Muscle layer of duodenum (tissue), 2 donors: ENCODE results near the gene BCL3.

Experiments used
- H3K27ac ChIP-seq: one replicate; pipeline ENCODE4 v1.7.0; 2013; ENCODE audit warnings: mild to moderate bottlenecking, low read length
- H3K27me3 ChIP-seq: one replicate; pipeline ENCODE4 v1.7.0; 2013; ENCODE audit warnings: low read depth, mild to moderate bottlenecking, control low read depth, low read length
- H3K36me3 ChIP-seq, 2 donors: one replicate each; pipeline ENCODE4 v1.7.0; 2013; ENCODE audit warnings: low read length in 2 of 2, control low read depth in 1 of 2, mild to moderate bottlenecking in 1 of 2; ENCODE audit not compliant: insufficient read depth in 2 of 2, control insufficient read depth in 1 of 2
- H3K4me1 ChIP-seq, 2 donors: one replicate each; pipeline ENCODE4 v1.7.0; 2013; ENCODE audit warnings: low read length in 2 of 2, mild to moderate bottlenecking in 2 of 2, control low read depth in 1 of 2, moderate library complexity in 1 of 2; ENCODE audit not compliant: insufficient read depth in 2 of 2, control insufficient read depth in 1 of 2
- H3K4me3 ChIP-seq, 2 donors: one replicate each; pipeline ENCODE4 v1.7.0; 2013; ENCODE audit warnings: low read length in 2 of 2, low read depth in 1 of 2, mild to moderate bottlenecking in 1 of 2
- H3K9me3 ChIP-seq, 2 donors: one replicate each; pipeline ENCODE4 v1.7.0; 2013; ENCODE audit warnings: low read length in 2 of 2, control low read depth in 1 of 2, mild to moderate bottlenecking in 1 of 2; ENCODE audit not compliant: control insufficient read depth in 1 of 2
- donor health status: healthy.

Gene BCL3

DNA sequence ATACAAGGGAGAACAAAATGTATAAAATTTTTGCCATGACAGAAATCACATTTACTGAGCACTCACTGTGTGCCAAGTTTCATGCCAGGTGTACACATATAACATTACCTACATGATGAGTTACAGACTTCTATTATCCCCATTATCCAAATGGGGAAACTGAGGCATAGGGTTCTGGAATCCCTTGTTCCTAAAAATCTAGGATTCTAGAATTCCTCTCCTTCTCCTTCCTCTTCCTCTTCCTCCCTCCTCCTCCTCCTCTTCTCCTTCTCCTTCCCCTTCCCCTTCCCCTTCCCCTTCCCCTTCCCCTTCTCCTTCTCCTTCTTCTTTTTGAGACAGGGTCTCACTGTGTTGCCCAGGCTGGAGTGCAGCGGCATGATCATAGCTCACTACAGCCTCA lies 14.2 kb upstream of the BCL3 start:
- H3K4me1 ChIP-seq: peaks cover 6 to 8% of the 10 kb centered on the region in 2 donors
- no peak overlapping the region for H3K27ac ChIP-seq
- no peaks in the 10 kb centered on the region for H3K9me3 ChIP-seq
- no peak overlapping the region for H3K4me3 ChIP-seq
- H3K36me3 ChIP-seq: no peaks in the 10 kb centered on the region
- no peaks in the 10 kb centered on the region for H3K27me3 ChIP-seq

DNA sequence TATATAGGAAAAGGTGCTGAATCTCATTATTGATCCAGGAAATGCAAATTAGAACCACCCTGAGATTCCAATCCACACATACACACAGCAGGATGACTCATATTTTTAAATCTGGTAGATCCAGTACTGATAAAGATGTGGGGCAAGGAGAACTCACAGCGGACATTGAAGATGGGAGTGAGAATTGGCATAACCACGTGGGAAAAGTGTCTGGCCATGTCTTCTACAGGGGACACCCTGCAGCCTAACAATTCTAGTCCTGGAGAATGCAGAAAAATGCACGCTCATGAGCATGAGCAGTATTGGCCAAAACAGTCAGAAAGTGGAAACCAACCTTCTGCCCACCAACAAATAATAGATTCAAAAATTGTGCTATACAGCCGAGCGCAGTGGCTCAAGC lies 13.5 kb upstream of the BCL3 start:
- Histone ChIP-seq H3K4me3 (no peak overlapping the region), H3K27me3 (no peaks in the 10 kb centered on the region), H3K9me3 (no peaks in the 10 kb centered on the region), H3K27ac (no peak overlapping the region), H3K4me1 (peaks cover 6 to 8% of the 10 kb centered on the region in 2 donors), H3K36me3 (no peaks in the 10 kb centered on the region)

GRCh38 chr19:44737238-44738071 lies 11.1 kb upstream of the BCL3 start:
- H3K27me3 ChIP-seq: no peaks in the 10 kb centered on the region
- no peaks in the 10 kb centered on the region for H3K36me3 ChIP-seq
- H3K27ac ChIP-seq: no peak overlapping the region

DNA sequence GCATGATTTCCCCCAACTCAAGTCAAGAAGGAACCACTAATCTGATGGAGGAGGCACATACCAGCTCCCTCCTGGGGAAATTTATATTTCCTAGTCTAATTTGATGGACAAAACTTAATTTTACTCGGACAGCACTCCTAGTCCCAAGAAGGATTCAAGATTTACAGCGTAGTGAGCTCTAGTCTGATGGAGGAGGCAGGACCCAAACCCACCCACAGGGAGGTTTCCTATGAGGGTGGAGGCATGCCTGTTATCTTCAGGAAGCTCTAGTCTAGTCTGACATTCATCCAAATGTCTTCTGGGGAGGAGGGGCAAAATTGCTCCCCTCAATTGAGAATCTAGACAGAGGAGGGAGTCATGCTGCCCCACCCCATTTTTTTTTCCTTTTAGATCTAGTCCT lies 10.4 kb upstream of the BCL3 start:
- Histone ChIP-seq H3K27me3 (no peaks in the 10 kb centered on the region), H3K4me3 (no peak overlapping the region), H3K4me1 (peaks cover 19 to 25% of the 10 kb centered on the region in 2 donors), H3K27ac (no peak overlapping the region), H3K9me3 (no peaks in the 10 kb centered on the region), H3K36me3 (no peaks in the 10 kb centered on the region)

More at GRCh38 chr19:44737238-44738071, 11.1 kb upstream of the BCL3 start:
- Histone ChIP-seq H3K4me1 (peaks cover 13 to 18% of the 10 kb centered on the region in 2 donors), H3K9me3 (no peaks in the 10 kb centered on the region), H3K4me3 (no peak overlapping the region)

DNA sequence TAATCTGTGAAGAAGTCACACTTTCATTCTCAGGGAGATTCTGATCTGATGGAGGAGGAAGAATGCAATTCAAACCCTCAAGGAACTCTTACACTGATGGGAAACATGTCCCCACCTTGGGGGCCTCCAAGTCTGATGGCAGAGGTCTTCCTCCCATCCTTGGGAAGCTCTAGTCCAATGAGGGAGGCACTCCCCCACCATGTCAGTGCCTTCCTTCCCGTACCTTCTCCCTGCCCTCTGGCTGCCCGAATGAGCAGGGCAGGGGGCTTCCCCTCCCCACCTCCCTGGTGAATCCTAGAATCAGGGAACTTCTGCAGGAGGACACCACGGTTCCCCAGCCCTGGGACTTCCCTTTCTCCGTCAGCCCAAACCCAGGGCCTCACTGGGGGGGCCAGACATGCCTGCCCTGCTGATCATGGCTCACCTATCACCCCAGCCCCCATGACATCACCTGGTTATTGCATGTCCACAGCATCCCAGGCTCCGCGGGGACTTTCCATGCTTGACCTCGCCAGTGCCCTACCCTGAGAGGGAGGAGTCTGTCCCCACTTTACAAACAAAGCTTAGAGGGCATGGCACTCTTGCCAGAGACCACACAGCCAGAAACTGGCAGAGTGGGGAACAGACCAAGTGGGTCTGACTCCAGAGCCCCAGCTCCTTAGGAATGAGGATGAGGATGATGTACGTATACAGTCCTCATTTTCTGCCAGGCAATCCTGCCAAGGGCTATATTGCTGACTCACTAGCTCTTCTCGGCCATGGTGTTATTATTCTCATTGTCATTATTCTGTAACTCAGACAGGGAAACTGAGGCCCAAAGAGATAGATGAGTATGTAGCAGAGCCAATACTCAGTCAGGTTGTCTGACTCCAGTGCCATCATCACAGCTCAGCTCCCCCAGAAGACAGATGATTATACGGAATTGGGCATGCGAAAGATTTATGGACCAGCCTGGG lies 9.6 kb upstream of the BCL3 start:
- no peaks in the 10 kb centered on the region for H3K36me3 ChIP-seq
- H3K4me3 ChIP-seq: no peak overlapping the region
- H3K27me3 ChIP-seq: no peaks in the 10 kb centered on the region
- no peak overlapping the region for H3K27ac ChIP-seq
- peaks cover 19 to 25% of the 10 kb centered on the region in 2 donors for H3K4me1 ChIP-seq
- H3K9me3 ChIP-seq: no peaks in the 10 kb centered on the region

DNA sequence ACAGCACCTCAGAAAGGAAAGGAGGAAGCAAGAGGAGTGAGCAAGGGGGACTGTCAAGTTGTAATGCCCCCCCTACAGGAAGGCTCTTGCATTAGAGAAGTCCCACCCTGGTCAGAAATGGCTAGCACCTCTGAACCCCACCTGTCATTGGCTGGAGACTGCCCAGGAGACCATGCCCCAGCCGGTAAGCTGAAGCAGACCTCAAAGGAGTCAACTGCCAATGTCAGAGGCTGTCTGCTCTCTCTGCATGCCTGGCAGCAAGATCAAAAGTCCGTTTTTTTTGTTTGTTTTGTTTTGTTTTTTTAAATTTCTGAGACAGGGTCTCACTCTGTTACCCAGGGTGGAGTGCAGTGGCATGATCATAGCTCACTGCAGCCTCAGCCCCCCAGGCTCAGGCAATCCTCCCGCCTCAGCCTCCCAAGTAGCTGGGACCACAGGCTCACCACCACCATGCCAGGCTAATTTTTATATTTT lies 8.1 kb upstream of the BCL3 start:
- H3K4me1 ChIP-seq: peaks cover 19 to 29% of the 10 kb centered on the region in 2 donors
- no peaks in the 10 kb centered on the region for H3K36me3 ChIP-seq
- no peak overlapping the region for H3K27ac ChIP-seq
- H3K4me3 ChIP-seq: no peak overlapping the region
- no peaks in the 10 kb centered on the region for H3K9me3 ChIP-seq
- H3K27me3 ChIP-seq: no peaks in the 10 kb centered on the region

DNA sequence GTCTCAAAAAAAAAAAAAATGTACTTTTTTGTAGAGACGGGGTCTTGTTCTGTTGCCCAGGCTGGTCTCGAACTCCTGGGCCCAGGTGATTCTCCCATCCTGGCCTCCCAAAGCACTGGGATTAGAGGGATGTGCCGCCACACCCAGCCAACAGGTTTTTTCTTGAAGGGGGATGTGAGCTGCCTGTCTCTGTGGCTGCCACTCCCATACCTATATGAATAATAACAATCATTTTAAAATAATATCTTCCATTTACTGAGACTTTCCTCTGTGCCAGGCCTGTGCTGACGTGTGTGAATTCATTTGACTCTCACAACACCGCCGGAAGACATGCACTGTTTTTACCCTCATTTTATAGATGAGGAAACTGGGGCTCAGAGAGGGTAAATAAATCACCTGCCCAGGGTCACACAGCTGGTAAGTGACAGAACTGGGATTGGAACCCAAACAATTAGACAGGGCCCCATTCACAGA lies 7.2 kb upstream of the BCL3 start:
- Histone ChIP-seq H3K27me3 (no peaks in the 10 kb centered on the region), H3K36me3 (no peaks in the 10 kb centered on the region), H3K27ac (peak overlapping the region; percentile 49), H3K4me3 (no peak overlapping the region), H3K4me1 (peaks cover 21 to 32% of the 10 kb centered on the region in 2 donors), H3K9me3 (no peaks in the 10 kb centered on the region)

- Histone ChIP-seq H3K27ac (peak overlapping the region; percentile 88), H3K36me3 (no peaks in the 10 kb centered on the region), H3K9me3 (no peaks in the 10 kb centered on the region), H3K27me3 (no peaks in the 10 kb centered on the region), H3K4me3 (peak overlapping the region in 1 of 2 donors; percentile 16), H3K4me1 (peaks cover 27 to 38% of the 10 kb centered on the region in 2 donors)
Observed at GRCh38 chr19:44741841-44742329, 6.6 kb upstream of the BCL3 start.

- Histone ChIP-seq H3K27ac (peak overlapping the region; percentile 88), H3K4me3 (peak overlapping the region in 1 of 2 donors; percentile 16), H3K9me3 (no peaks in the 10 kb centered on the region), H3K27me3 (no peaks in the 10 kb centered on the region), H3K36me3 (no peaks in the 10 kb centered on the region), H3K4me1 (peaks cover 30 to 38% of the 10 kb centered on the region in 2 donors)
Observed at GRCh38 chr19:44742330-44743061, 6.0 kb upstream of the BCL3 start.

GRCh38 chr19:44744871-44745332 lies 3.6 kb upstream of the BCL3 start:
- no peaks in the 10 kb centered on the region for H3K27me3 ChIP-seq
- peaks cover 25 to 33% of the 10 kb centered on the region in 2 donors for H3K4me1 ChIP-seq
- no peaks in the 10 kb centered on the region for H3K9me3 ChIP-seq
- peak overlapping the region; percentile 92 for H3K27ac ChIP-seq
- peaks cover 0 to 3% of the 10 kb centered on the region in 2 donors for H3K36me3 ChIP-seq
- H3K4me3 ChIP-seq: peak overlapping the region in 1 of 2 donors; percentile 34
